Dedifferentiated amniotic fluid mesenchymal stem cell (primary cell): ENCODE data around the gene GPR183.

Source experiments
- DNase-seq: peaks from one replicate; pipeline ENCODE4 v3.0.0-alpha.2; 2016; ENCODE audit errors: extremely low spot score

GPR183 gene

GRCh38 chr13:99246100-99246499 lies 61.1 kb downstream of the GPR183 start:
- no peak for DNase-seq
